ENCODE results near the gene WNT3. TPM values are rescaled to one million over a fixed set of nuclear protein-coding genes. Genes with fewer than 3 reads are reported as not detected.

The WNT3 gene
- total RNA-seq, 1 donor from 2014 or later = 3.3 TPM

- no peaks in the 10 kb centered on the region for H3K9me3 ChIP-seq
- no peak overlapping the region for H3K27ac ChIP-seq
- intact Hi-C loops (cut with DNase I) = no loop called here
- ATAC-seq (peak; percentile 80), DNase-seq (no peak)
- H3K27me3 ChIP-seq = no peaks in the 10 kb centered on the region
- H3K36me3 ChIP-seq = no peaks in the 10 kb centered on the region
- TF ChIP-seq, protein P1, sequence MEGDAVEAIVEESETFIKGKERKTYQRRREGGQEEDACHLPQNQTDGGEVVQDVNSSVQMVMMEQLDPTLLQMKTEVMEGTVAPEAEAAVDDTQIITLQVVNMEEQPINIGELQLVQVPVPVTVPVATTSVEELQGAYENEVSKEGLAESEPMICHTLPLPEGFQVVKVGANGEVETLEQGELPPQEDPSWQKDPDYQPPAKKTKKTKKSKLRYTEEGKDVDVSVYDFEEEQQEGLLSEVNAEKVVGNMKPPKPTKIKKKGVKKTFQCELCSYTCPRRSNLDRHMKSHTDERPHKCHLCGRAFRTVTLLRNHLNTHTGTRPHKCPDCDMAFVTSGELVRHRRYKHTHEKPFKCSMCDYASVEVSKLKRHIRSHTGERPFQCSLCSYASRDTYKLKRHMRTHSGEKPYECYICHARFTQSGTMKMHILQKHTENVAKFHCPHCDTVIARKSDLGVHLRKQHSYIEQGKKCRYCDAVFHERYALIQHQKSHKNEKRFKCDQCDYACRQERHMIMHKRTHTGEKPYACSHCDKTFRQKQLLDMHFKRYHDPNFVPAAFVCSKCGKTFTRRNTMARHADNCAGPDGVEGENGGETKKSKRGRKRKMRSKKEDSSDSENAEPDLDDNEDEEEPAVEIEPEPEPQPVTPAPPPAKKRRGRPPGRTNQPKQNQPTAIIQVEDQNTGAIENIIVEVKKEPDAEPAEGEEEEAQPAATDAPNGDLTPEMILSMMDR (IDR thresholded peaks at IDR 0.05) = no peak
- no peaks in the 10 kb centered on the region for H3K4me1 ChIP-seq
- H3K4me3 ChIP-seq = no peak overlapping the region
Observed at GRCh38 chr17:46742565-46743270, 75.8 kb downstream of the WNT3 start.

- H3K9me3 ChIP-seq = no peaks in the 10 kb centered on the region
- DNase-seq (no peak), ATAC-seq (no peak)
- H3K27me3 ChIP-seq = no peaks in the 10 kb centered on the region
- intact Hi-C loops (cut with DNase I) = no loop called here
- no peaks in the 10 kb centered on the region for H3K4me1 ChIP-seq
- TF ChIP-seq, protein P1 (IDR thresholded peaks at IDR 0.05) = no peak
- H3K36me3 ChIP-seq = no peaks in the 10 kb centered on the region
- no peak overlapping the region for H3K27ac ChIP-seq
- no peak overlapping the region for H3K4me3 ChIP-seq
Observed at GRCh38 chr17:46741122-46741730, 77.3 kb downstream of the WNT3 start.

GRCh38 chr17:46739982-46740381 lies 78.5 kb downstream of the WNT3 start:
- TF ChIP-seq, protein P1 (IDR thresholded peaks at IDR 0.05) = no peak
- intact Hi-C loops (cut with DNase I) = no loop called here
- Histone ChIP-seq H3K9me3 (no peaks in the 10 kb centered on the region), H3K4me3 (no peak overlapping the region), H3K36me3 (no peaks in the 10 kb centered on the region), H3K27ac (no peak overlapping the region), H3K27me3 (no peaks in the 10 kb centered on the region), H3K4me1 (no peaks in the 10 kb centered on the region)
- DNase-seq (no peak), ATAC-seq (no peak)

DNA sequence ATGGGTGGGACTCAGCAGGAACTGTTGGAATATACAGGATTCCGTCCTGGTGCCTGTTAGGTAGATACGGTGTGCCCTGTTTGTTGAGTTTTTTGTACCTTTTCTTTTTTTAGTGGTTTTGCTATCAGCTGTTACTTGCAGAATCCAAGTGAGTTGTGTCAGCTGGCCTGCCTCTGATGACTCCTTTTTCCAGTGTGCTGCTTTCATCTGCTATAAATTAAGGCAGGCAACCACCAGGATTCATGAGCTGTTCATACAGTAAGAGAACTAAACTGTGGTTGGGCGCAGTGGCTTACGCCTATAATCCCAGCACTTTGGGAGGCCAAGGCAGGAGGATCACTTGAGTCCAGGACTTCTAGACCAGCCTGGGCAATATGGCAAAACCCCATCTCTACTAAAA lies 79.9 kb downstream of the WNT3 start:
- H3K27ac ChIP-seq = no peak overlapping the region
- no peaks in the 10 kb centered on the region for H3K9me3 ChIP-seq
- intact Hi-C loops (cut with DNase I) = no loop called here
- TF ChIP-seq, protein P1 (IDR thresholded peaks at IDR 0.05) = no peak
- DNase-seq (no peak), ATAC-seq (no peak)
- H3K36me3 ChIP-seq = peaks cover 7% of the 10 kb centered on the region
- no peaks in the 10 kb centered on the region for H3K4me1 ChIP-seq
- H3K27me3 ChIP-seq = no peaks in the 10 kb centered on the region
- no peak overlapping the region for H3K4me3 ChIP-seq

GRCh38 chr17:46737326-46737725 lies 81.2 kb downstream of the WNT3 start:
- H3K27ac ChIP-seq = no peak overlapping the region
- no peaks in the 10 kb centered on the region for H3K9me3 ChIP-seq
- DNase-seq = no peak
- H3K4me3 ChIP-seq = no peak overlapping the region
- no peaks in the 10 kb centered on the region for H3K27me3 ChIP-seq
- H3K36me3 ChIP-seq = peaks cover 16% of the 10 kb centered on the region
- no peak for ATAC-seq
- H3K4me1 ChIP-seq = no peaks in the 10 kb centered on the region
- intact Hi-C loops (cut with DNase I) = no loop called here
- TF ChIP-seq, protein P1 (IDR thresholded peaks at IDR 0.05) = no peak
